Cardiac septum (tissue), 1 donor: ENCODE measurements around the gene KRTAP10-2. TPM values are rescaled to one million over a fixed set of nuclear protein-coding genes. Genes with fewer than 3 reads are reported as not detected.
"Not testable (repeated sequence)": the region's sequence is repeated elsewhere in the genome, so short reads cannot be mapped to it uniquely, and the experiment has no call there.

Experiments used
- DNase-seq: peaks from one replicate; pipeline ENCODE4 v3.0.0-alpha.2; 2020; ENCODE audit warnings: low spot score
- intact Hi-C: fragments of 100-400 bp; cut with DNase I; formaldehyde crosslinking; loops from one replicate; pipeline ENCODE4 v1.14.0; 2022
- total RNA-seq: library from RNA; stranded (reverse); fragmentation: NEBNext Ultra II Directional; extraction: Animal tissue kit (Norgen Biotek cat#: 25700); gene quantifications from one replicate; pipeline ENCODE4 v1.2.1, GENCODE V29; 2021
- donor health status: DM: no; HTN: no; CAD: no.

Gene KRTAP10-2
- total RNA-seq, 1 donor from 2014 or later: not detected

- intact Hi-C loops: no loop called here
- DNase-seq: no peak
Observed at GRCh38 chr21:44585892-44586291, 34.6 kb upstream of the KRTAP10-2 start.

GRCh38 chr21:44583800-44584147, 32.5 kb upstream of the KRTAP10-2 start:
- intact Hi-C loops: no loop called here
- no peak for DNase-seq

GRCh38 chr21:44583089-44583799, 31.9 kb upstream of the KRTAP10-2 start:
- no peak for DNase-seq
- intact Hi-C loops: no loop called here

GRCh38 chr21:44582055-44582454, 30.8 kb upstream of the KRTAP10-2 start:
- no peak for DNase-seq
- intact Hi-C loops: no loop called here

GRCh38 chr21:44581158-44581557, 29.9 kb upstream of the KRTAP10-2 start:
- DNase-seq: no peak
- intact Hi-C loops: no loop called here

- DNase-seq, intact Hi-C loops: not testable (repeated sequence)
Observed at GRCh38 chr21:44580231-44580821, 29.0 kb upstream of the KRTAP10-2 start, which contains the start of gene KRTAP10-5. Gene KRTAP10-5, minus strand, starts transcription at chr21:44580604. Its CDS starts 26 bp downstream, at chr21:44580578.

- intact Hi-C loops: no loop called here
- DNase-seq: no peak
Observed at GRCh38 chr21:44579833-44580144, 28.5 kb upstream of the KRTAP10-2 start.

- no peak for DNase-seq
- intact Hi-C loops: no loop called here
Observed at GRCh38 chr21:44579056-44579832, 27.9 kb upstream of the KRTAP10-2 start.

GRCh38 chr21:44578371-44579055, 27.2 kb upstream of the KRTAP10-2 start:
- DNase-seq: no peak
- intact Hi-C loops: no loop called here

- no peak for DNase-seq
- intact Hi-C loops: no loop called here
Observed at GRCh38 chr21:44576025-44576420, 24.7 kb upstream of the KRTAP10-2 start.

- no peak for DNase-seq
- intact Hi-C loops: no loop called here
Observed at GRCh38 chr21:44575307-44576024, 24.2 kb upstream of the KRTAP10-2 start.

GRCh38 chr21:44574457-44575306, 23.4 kb upstream of the KRTAP10-2 start:
- DNase-seq: no peak
- intact Hi-C loops: no loop called here

GRCh38 chr21:44573630-44574456, 22.5 kb upstream of the KRTAP10-2 start, which contains the start of gene KRTAP10-4:
Gene KRTAP10-4, plus strand, starts transcription at chr21:44573729. Its CDS starts 30 bp downstream, at chr21:44573759.
- intact Hi-C loops, DNase-seq: not testable (repeated sequence)

- no peak for DNase-seq
- intact Hi-C loops: no loop called here
Observed at GRCh38 chr21:44572959-44573583, 21.8 kb upstream of the KRTAP10-2 start.

- no peak for DNase-seq
- intact Hi-C loops: no loop called here
Observed at GRCh38 chr21:44571844-44572782, 20.8 kb upstream of the KRTAP10-2 start.

- intact Hi-C loops: no loop called here
- no peak for DNase-seq
Observed at GRCh38 chr21:44571296-44571695, 20.0 kb upstream of the KRTAP10-2 start.
